Stimulated activated naive CD8-positive, alpha-beta T cell treated with anti-CD3 and anti-CD28 coated beads, Interleukin-15, amount 100 ng/mL, for 72 hours (primary cell): ENCODE data around the gene CTSO.

Experiments used
- ATAC-seq: fragments of 150-1000 bp; cut with Tn5 transposase; 2 replicates; pipeline ENCODE4 v1.10.0; 2021; ENCODE audit warnings: mild to moderate bottlenecking, moderate library complexity
- DNase-seq, 2 donors: peaks; one replicate each; pipeline ENCODE4 v3.0.0; 2021 to 2022
- H3K27ac Mint-ChIP-seq, 2 donors: one replicate each; pipeline ENCODE4 v1.8.0; 2022; ENCODE audit warnings: mild to moderate bottlenecking in 2 of 2, mixed read lengths in 2 of 2, moderate library complexity in 2 of 2
- H3K27me3 Mint-ChIP-seq: one replicate; pipeline ENCODE4 v1.8.0; 2022; ENCODE audit warnings: mixed read lengths
- H3K4me1 Mint-ChIP-seq: one replicate; pipeline ENCODE4 v1.8.0; 2022; ENCODE audit warnings: mild to moderate bottlenecking, mixed read lengths
- H3K4me3 Mint-ChIP-seq, 2 donors: one replicate each; pipeline ENCODE4 v1.8.0; 2022; ENCODE audit warnings: mild to moderate bottlenecking in 2 of 2, mixed read lengths in 2 of 2, moderate library complexity in 1 of 2
- H3K9me3 Mint-ChIP-seq, 2 donors: one replicate each; pipeline ENCODE4 v1.8.0; 2022; ENCODE audit warnings: mixed read lengths in 2 of 2

CTSO gene

GRCh38 chr4:155964016-155964891 lies 10.6 kb upstream of the CTSO start:
- ATAC-seq (no peak), DNase-seq (no peak)
- peaks cover 5% of the 10 kb centered on the region for H3K27me3 Mint-ChIP-seq
- H3K27ac Mint-ChIP-seq: no peak overlapping the region
- no peak overlapping the region for H3K4me3 Mint-ChIP-seq
- H3K4me1 Mint-ChIP-seq: no peaks in the 10 kb centered on the region
- peaks cover 0 to 7% of the 10 kb centered on the region in 2 donors for H3K9me3 Mint-ChIP-seq

- DNase-seq (no peak), ATAC-seq (no peak)
- Mint-ChIP-seq H3K27me3 (peaks cover 18% of the 10 kb centered on the region), H3K27ac (peak overlapping the region in 1 of 2 donors; percentile 36), H3K9me3 (no peaks in the 10 kb centered on the region), H3K4me3 (no peak overlapping the region), H3K4me1 (no peaks in the 10 kb centered on the region)
Observed at GRCh38 chr4:155962767-155963166, 9.1 kb upstream of the CTSO start.

GRCh38 chr4:155961575-155961974 lies 7.9 kb upstream of the CTSO start:
- Mint-ChIP-seq H3K4me1 (no peaks in the 10 kb centered on the region), H3K4me3 (no peak overlapping the region), H3K9me3 (no peaks in the 10 kb centered on the region), H3K27me3 (peaks cover 18% of the 10 kb centered on the region), H3K27ac (no peak overlapping the region)
- DNase-seq (no peak), ATAC-seq (no peak)

GRCh38 chr4:155960522-155960921 lies 6.9 kb upstream of the CTSO start:
- DNase-seq (no peak), ATAC-seq (no peak)
- H3K27ac Mint-ChIP-seq: no peak overlapping the region
- peaks cover 18% of the 10 kb centered on the region for H3K27me3 Mint-ChIP-seq
- H3K9me3 Mint-ChIP-seq: no peaks in the 10 kb centered on the region
- no peaks in the 10 kb centered on the region for H3K4me1 Mint-ChIP-seq
- no peak overlapping the region for H3K4me3 Mint-ChIP-seq

GRCh38 chr4:155959417-155959816 lies 5.8 kb upstream of the CTSO start:
- no peak overlapping the region for H3K27ac Mint-ChIP-seq
- H3K4me1 Mint-ChIP-seq: peaks cover under 1% of the 10 kb centered on the region
- no peaks in the 10 kb centered on the region for H3K9me3 Mint-ChIP-seq
- ATAC-seq (peak; percentile 26), DNase-seq (no peak)
- no peak overlapping the region for H3K4me3 Mint-ChIP-seq
- H3K27me3 Mint-ChIP-seq: peaks cover 18% of the 10 kb centered on the region

GRCh38 chr4:155956461-155956860 lies 2.8 kb upstream of the CTSO start:
- DNase-seq (no peak), ATAC-seq (no peak)
- peaks cover 20% of the 10 kb centered on the region for H3K4me1 Mint-ChIP-seq
- H3K9me3 Mint-ChIP-seq: no peaks in the 10 kb centered on the region
- no peak overlapping the region for H3K4me3 Mint-ChIP-seq
- H3K27me3 Mint-ChIP-seq: peaks cover 18% of the 10 kb centered on the region
- no peak overlapping the region for H3K27ac Mint-ChIP-seq

GRCh38 chr4:155954939-155955338 lies 1.3 kb upstream of the CTSO start:
- Mint-ChIP-seq H3K4me1 (peaks cover 22% of the 10 kb centered on the region), H3K9me3 (no peaks in the 10 kb centered on the region), H3K27ac (no peak overlapping the region), H3K27me3 (peaks cover 18% of the 10 kb centered on the region), H3K4me3 (no peak overlapping the region)
- DNase-seq: no peak
- ATAC-seq: no peak

GRCh38 chr4:155954118-155954685 lies 536 bp upstream of the CTSO start:
- Mint-ChIP-seq H3K9me3 (no peaks in the 10 kb centered on the region), H3K27me3 (peaks cover 13% of the 10 kb centered on the region), H3K4me1 (peaks cover 27% of the 10 kb centered on the region), H3K4me3 (peak overlapping the region; percentile 99), H3K27ac (peak overlapping the region; percentile 99 to 100)
- DNase-seq (no peak), ATAC-seq (peak; percentile 2)

GRCh38 chr4:155952501-155952901 lies 1.2 kb downstream of the CTSO start:
- Mint-ChIP-seq H3K4me1 (peaks cover 27% of the 10 kb centered on the region), H3K9me3 (no peaks in the 10 kb centered on the region), H3K27ac (no peak overlapping the region), H3K4me3 (peak overlapping the region; percentile 47 to 99), H3K27me3 (no peaks in the 10 kb centered on the region)
- no peak for ATAC-seq
- no peak for DNase-seq

- ATAC-seq: no peak
- H3K27me3 Mint-ChIP-seq: no peaks in the 10 kb centered on the region
- H3K27ac Mint-ChIP-seq: no peak overlapping the region
- H3K9me3 Mint-ChIP-seq: no peaks in the 10 kb centered on the region
- H3K4me3 Mint-ChIP-seq: no peak overlapping the region
- H3K4me1 Mint-ChIP-seq: peaks cover 27% of the 10 kb centered on the region
- DNase-seq: no peak
Observed at GRCh38 chr4:155950461-155950860, 3.2 kb downstream of the CTSO start.

- peaks cover 20% of the 10 kb centered on the region for H3K4me1 Mint-ChIP-seq
- no peak overlapping the region for H3K4me3 Mint-ChIP-seq
- H3K27me3 Mint-ChIP-seq: no peaks in the 10 kb centered on the region
- H3K9me3 Mint-ChIP-seq: no peaks in the 10 kb centered on the region
- H3K27ac Mint-ChIP-seq: no peak overlapping the region
- ATAC-seq (no peak), DNase-seq (no peak)
Observed at GRCh38 chr4:155948541-155948940, 5.1 kb downstream of the CTSO start.

- Mint-ChIP-seq H3K4me3 (no peak overlapping the region), H3K4me1 (peaks cover 7% of the 10 kb centered on the region), H3K27me3 (no peaks in the 10 kb centered on the region), H3K27ac (no peak overlapping the region), H3K9me3 (no peaks in the 10 kb centered on the region)
- DNase-seq: no peak
- ATAC-seq: no peak
Observed at GRCh38 chr4:155946486-155946885, 7.2 kb downstream of the CTSO start.

GRCh38 chr4:155944516-155944915 lies 9.2 kb downstream of the CTSO start:
- Mint-ChIP-seq H3K27ac (no peak overlapping the region), H3K4me1 (peaks cover 3% of the 10 kb centered on the region), H3K4me3 (no peak overlapping the region), H3K27me3 (no peaks in the 10 kb centered on the region), H3K9me3 (no peaks in the 10 kb centered on the region)
- no peak for DNase-seq
- no peak for ATAC-seq

GRCh38 chr4:155943605-155944291 lies 9.9 kb downstream of the CTSO start:
- Mint-ChIP-seq H3K27me3 (no peaks in the 10 kb centered on the region), H3K9me3 (no peaks in the 10 kb centered on the region), H3K4me3 (no peak overlapping the region), H3K27ac (no peak overlapping the region), H3K4me1 (no peaks in the 10 kb centered on the region)
- no peak for ATAC-seq
- no peak for DNase-seq

GRCh38 chr4:155941820-155942219 lies 11.8 kb downstream of the CTSO start:
- no peak overlapping the region for H3K27ac Mint-ChIP-seq

More at GRCh38 chr4:155941820-155942219, 11.8 kb downstream of the CTSO start:
- Mint-ChIP-seq H3K27me3 (no peaks in the 10 kb centered on the region), H3K4me1 (no peaks in the 10 kb centered on the region), H3K9me3 (no peaks in the 10 kb centered on the region), H3K4me3 (no peak overlapping the region)
- ATAC-seq (no peak), DNase-seq (no peak)
